H9 (cell line): ENCODE measurements around the gene EXOSC2. TPM values are rescaled to one million over a fixed set of nuclear protein-coding genes. Genes with fewer than 3 reads are reported as not detected.
"Not testable (repeated sequence)": the region's sequence is repeated elsewhere in the genome, so short reads cannot be mapped to it uniquely, and the experiment has no call there.

Experiments
- DNase-seq: peaks from one replicate; pipeline ENCODE4 v3.0.0-alpha.2; 2017
- H2AFZ ChIP-seq: one replicate; pipeline ENCODE4 v1.6.1; 2013; ENCODE audit warnings: mild to moderate bottlenecking, low read length, control low read depth, moderate library complexity
- H2AK5ac ChIP-seq: 2 replicates; pipeline ENCODE4 v1.6.1; 2013; ENCODE audit warnings: low read length, control low read depth, mixed read lengths; ENCODE audit not compliant: insufficient read length
- H2BK120ac ChIP-seq: one replicate; pipeline ENCODE4 v1.6.1; 2013; ENCODE audit warnings: low read depth, mild to moderate bottlenecking, low read length, control low read depth, inconsistent platforms; ENCODE audit not compliant: poor library complexity, severe bottlenecking
- H2BK12ac ChIP-seq: 2 replicates; pipeline ENCODE4 v1.6.1; 2013; ENCODE audit warnings: low read length, control low read depth, mixed read lengths, low read depth; ENCODE audit not compliant: insufficient read length
- H2BK15ac ChIP-seq: 2 replicates; pipeline ENCODE4 v1.6.1; 2013; ENCODE audit warnings: low read depth, low read length, control low read depth
- H2BK20ac ChIP-seq: one replicate; pipeline ENCODE4 v1.6.1; 2013; ENCODE audit warnings: low read depth, mild to moderate bottlenecking, low read length, control low read depth, inconsistent platforms; ENCODE audit not compliant: poor library complexity, severe bottlenecking
- H2BK5ac ChIP-seq: 2 replicates; pipeline ENCODE4 v1.6.1; 2013; ENCODE audit warnings: low read length, control low read depth, mixed read lengths; ENCODE audit not compliant: insufficient read length
- H3K14ac ChIP-seq: 2 replicates; pipeline ENCODE4 v1.6.1; 2013; ENCODE audit warnings: low read length, control low read depth; ENCODE audit not compliant: insufficient read depth
- H3K18ac ChIP-seq: 2 replicates; pipeline ENCODE4 v1.6.1; 2013; ENCODE audit warnings: low read depth, mild to moderate bottlenecking, mixed read lengths, low read length, control low read depth; ENCODE audit not compliant: insufficient read length
- H3K23ac ChIP-seq: 2 replicates; pipeline ENCODE4 v1.6.1; 2013; ENCODE audit warnings: low read length, control low read depth, mixed read lengths, low read depth; ENCODE audit not compliant: insufficient read length
- H3K23me2 ChIP-seq: 2 replicates; pipeline ENCODE4 v1.6.1; 2013; ENCODE audit warnings: low read depth, mild to moderate bottlenecking, mixed read lengths, low read length, control low read depth; ENCODE audit not compliant: insufficient read length, poor library complexity, severe bottlenecking
- H3K27ac ChIP-seq: 2 replicates; pipeline ENCODE4 v1.5.1; 2013; ENCODE audit warnings: low read length, control low read depth, mixed read lengths, low read depth; ENCODE audit not compliant: insufficient read length
- H3K27me3 ChIP-seq: 2 replicates; pipeline ENCODE4 v1.6.1; 2013; ENCODE audit warnings: low read length, control low read depth, inconsistent platforms; ENCODE audit not compliant: insufficient read depth
- H3K4ac ChIP-seq: 2 replicates; pipeline ENCODE4 v1.6.1; 2013; ENCODE audit warnings: low read depth, mild to moderate bottlenecking, control low read depth, inconsistent platforms, low read length, moderate library complexity
- H3K4me1 ChIP-seq: 2 replicates; pipeline ENCODE4 v1.6.1; 2013; ENCODE audit warnings: low read length, control low read depth, inconsistent platforms; ENCODE audit not compliant: insufficient read depth
- H3K4me2 ChIP-seq: 2 replicates; pipeline ENCODE4 v1.6.1; 2013; ENCODE audit warnings: low read length, control low read depth, mixed read lengths; ENCODE audit not compliant: insufficient read length, insufficient read depth
- H3K56ac ChIP-seq: 2 replicates; pipeline ENCODE4 v1.6.1; 2013; ENCODE audit warnings: low read depth, mild to moderate bottlenecking, mixed read lengths, low read length, control low read depth; ENCODE audit not compliant: insufficient read length
- H3K79me1 ChIP-seq: 2 replicates; pipeline ENCODE4 v1.6.1; 2013; ENCODE audit warnings: low read depth, mild to moderate bottlenecking, moderate library complexity, low read length, control low read depth, inconsistent platforms; ENCODE audit not compliant: insufficient read depth, poor library complexity, severe bottlenecking
- H3K79me2 ChIP-seq: 2 replicates; pipeline ENCODE4 v1.6.1; 2013; ENCODE audit warnings: low read length, control low read depth, inconsistent platforms; ENCODE audit not compliant: insufficient read depth
- H3K9ac ChIP-seq: 2 replicates; pipeline ENCODE4 v1.6.1; 2013; ENCODE audit warnings: low read length, control low read depth, mixed read lengths; ENCODE audit not compliant: insufficient read length; ENCODE audit errors: extremely low read depth
- H3K9me3 ChIP-seq: one replicate; pipeline ENCODE4 v1.6.1; 2013; ENCODE audit warnings: low read depth, low read length, inconsistent platforms; ENCODE audit not compliant: control insufficient read depth
- H3T11ph ChIP-seq: one replicate; pipeline ENCODE4 v1.6.1; 2013; ENCODE audit warnings: mild to moderate bottlenecking, low read length, control low read depth, inconsistent platforms
- H4K20me1 ChIP-seq: one replicate; pipeline ENCODE4 v1.6.1; 2013; ENCODE audit not compliant: control insufficient read depth, insufficient read length, insufficient read depth
- H4K5ac ChIP-seq: 2 replicates; pipeline ENCODE4 v1.6.1; 2013; ENCODE audit warnings: low read depth, mild to moderate bottlenecking, mixed read lengths, low read length, control low read depth; ENCODE audit not compliant: insufficient read length
- H4K8ac ChIP-seq: replicated peaks from 2 replicates; pipeline ENCODE4 v1.6.1; 2013; ENCODE audit warnings: low read length, control low read depth, mixed read lengths, low read depth; ENCODE audit not compliant: insufficient read length
- H4K91ac ChIP-seq: 2 replicates; pipeline ENCODE4 v1.6.1; 2013; ENCODE audit warnings: low read depth, mild to moderate bottlenecking, moderate library complexity, mixed read lengths, low read length, control low read depth; ENCODE audit not compliant: insufficient read length
- H3K27ac Mint-ChIP-seq, 3 experiments: 2 replicates in 2 of 3; 3 replicates in 1 of 3; pipeline ENCODE4 v1.8.0; 2020 to 2021; ENCODE audit warnings: mixed read lengths in 3 of 3, mild to moderate bottlenecking in 1 of 3, moderate library complexity in 1 of 3
- H3K27me3 Mint-ChIP-seq: 2 replicates; pipeline ENCODE4 v1.8.0; 2021; ENCODE audit warnings: low read depth, mild to moderate bottlenecking, moderate library complexity, mixed read lengths
- H3K36me3 Mint-ChIP-seq, 3 experiments: 2 replicates in 2 of 3; 3 replicates in 1 of 3; pipeline ENCODE4 v1.8.0; 2020 to 2021; ENCODE audit warnings: low read depth in 3 of 3, mixed read lengths in 3 of 3; ENCODE audit not compliant: insufficient read depth in 1 of 3
- H3K4me1 Mint-ChIP-seq, 2 experiments: 2 replicates each; pipeline ENCODE4 v1.8.0; 2020; ENCODE audit warnings: mixed read lengths in 2 of 2
- H3K4me3 Mint-ChIP-seq, 2 experiments: 2 replicates in 1 of 2; 3 replicates in 1 of 2; pipeline ENCODE4 v1.8.0; 2020 to 2021; ENCODE audit warnings: mild to moderate bottlenecking in 2 of 2, mixed read lengths in 2 of 2, moderate library complexity in 1 of 2
- H3K9me3 Mint-ChIP-seq, 2 experiments: 2 replicates in 1 of 2; 3 replicates in 1 of 2; pipeline ENCODE4 v1.8.0; 2020; ENCODE audit warnings: mild to moderate bottlenecking in 2 of 2, mixed read lengths in 2 of 2, moderate library complexity in 1 of 2
- CTCF ChIP-seq: fragments of 200-600 bp; sonication (generic); conservative IDR thresholded peaks from 3 replicates; pipeline ENCODE4 v1.8.0; 2021; ENCODE audit warnings: antibody characterized with exemption, mild to moderate bottlenecking
- WGBS: extraction: QIAGEN DNeasy Blood & Tissue Kit; methylation state at CpG from one replicate; pipeline ENCODE4 v1.1.7; 2013; ENCODE audit warnings: missing lambda C conversion rate, low lambda C conversion rate, mixed read lengths; ENCODE audit not compliant: insufficient read length; ENCODE audit errors: extremely low coverage; 5-methylcytosine and 5-hydroxymethylcytosine counted together
- total RNA-seq: library from RNA; stranded (reverse); gene quantifications from 2 replicates; pipeline ENCODE4 v1.2.1, GENCODE V29; 2021

EXOSC2 gene
- total RNA-seq, 1 experiment from 2014 or later, result 94.5 TPM

- no peak overlapping the region for H2AFZ ChIP-seq
- H2BK120ac ChIP-seq, result no peak overlapping the region
- H3K27ac Mint-ChIP-seq, result no peak overlapping the region
- H3K23ac ChIP-seq, result no peak overlapping the region
- no peak overlapping the region for H3K56ac ChIP-seq
- no peak overlapping the region for H3T11ph ChIP-seq
- H3K27me3 ChIP-seq, result peaks cover 8% of the 10 kb centered on the region
- H2BK20ac ChIP-seq, result no peak overlapping the region
- peaks cover 6% of the 10 kb centered on the region for H3K23me2 ChIP-seq
- no peak overlapping the region for H2AK5ac ChIP-seq
- no peak overlapping the region for H3K4me2 ChIP-seq
- H3K18ac ChIP-seq, result no peak overlapping the region
- H3K9me3 Mint-ChIP-seq, result peaks cover 8 to 10% of the 10 kb centered on the region in 2 experiments
- no peak overlapping the region for H4K91ac ChIP-seq
- no peaks in the 10 kb centered on the region for H3K79me2 ChIP-seq
- H2BK15ac ChIP-seq, result no peak overlapping the region
- peaks cover 8 to 16% of the 10 kb centered on the region in 2 experiments for H3K4me1 Mint-ChIP-seq
- H3K14ac ChIP-seq, result no peak overlapping the region
- H3K27ac ChIP-seq, result no peak overlapping the region
- no peak overlapping the region for H4K5ac ChIP-seq
- no peak overlapping the region for H2BK12ac ChIP-seq
- DNase-seq, result no peak
- H4K8ac ChIP-seq, result no peak overlapping the region
- no peaks in the 10 kb centered on the region for H4K20me1 ChIP-seq
- H3K4ac ChIP-seq, result no peak overlapping the region
- H3K4me3 Mint-ChIP-seq, result no peak overlapping the region
- H3K9me3 ChIP-seq, result no peaks in the 10 kb centered on the region
- no peak overlapping the region for H2BK5ac ChIP-seq
- no peaks in the 10 kb centered on the region; the same call in 1 of the 2 replicates for H3K4me1 ChIP-seq
- H3K27me3 Mint-ChIP-seq, result peaks cover 23% of the 10 kb centered on the region
- no peak overlapping the region for H3K9ac ChIP-seq
- no peak for TF ChIP-seq CTCF
- H3K36me3 Mint-ChIP-seq, result no peaks in the 10 kb centered on the region; a peak in 1 of 7 replicates
- H3K79me1 ChIP-seq, result no peaks in the 10 kb centered on the region
Observed at GRCh38 chr9:130685104-130685503, 8.5 kb upstream of the EXOSC2 start.

GRCh38 chr9:130685945-130686344, 7.6 kb upstream of the EXOSC2 start:
- not testable (repeated sequence) for H4K20me1 ChIP-seq, H3K9me3 ChIP-seq, H3K4me1 ChIP-seq, DNase-seq, H3K4me2 ChIP-seq, H3K23me2 ChIP-seq, H3K79me1 ChIP-seq, H3K27ac ChIP-seq, H3K79me2 ChIP-seq, H3K27me3 ChIP-seq, H3K18ac ChIP-seq, H2BK12ac ChIP-seq, H3K23ac ChIP-seq, H3K27ac Mint-ChIP-seq, H4K91ac ChIP-seq, H3K36me3 Mint-ChIP-seq, H3K14ac ChIP-seq, H4K8ac ChIP-seq, H3K4me3 Mint-ChIP-seq, H3K9ac ChIP-seq, H2BK120ac ChIP-seq, H2AK5ac ChIP-seq, H2AFZ ChIP-seq, H2BK5ac ChIP-seq, H2BK15ac ChIP-seq, H2BK20ac ChIP-seq, H3K4ac ChIP-seq, H3T11ph ChIP-seq, H4K5ac ChIP-seq, H3K56ac ChIP-seq
- peaks cover 8 to 10% of the 10 kb centered on the region in 2 experiments for H3K9me3 Mint-ChIP-seq
- H3K4me1 Mint-ChIP-seq, result peaks cover 14 to 22% of the 10 kb centered on the region in 2 experiments
- WGBS, result no CpG with 5 or more reads among the region's 11 CpGs
- H3K27me3 Mint-ChIP-seq, result peaks cover 15% of the 10 kb centered on the region
